Cardiac muscle cell (in vitro differentiated cells and primary cell): ENCODE measurements around the gene TFEC. TPM values are rescaled to one million over a fixed set of nuclear protein-coding genes. Genes with fewer than 3 reads are reported as not detected.

Experiments used
- DNase-seq, 2 donors: peaks; one replicate each; pipeline versions ENCODE4 v3.0.0 to v3.0.0-alpha.2; 2010 to 2017; ENCODE audit warnings: low read depth in 1 of 2, low spot score in 1 of 2
- H3K27ac ChIP-seq: fragments of 200-600 bp; sonication (generic); 2 replicates; pipeline ENCODE4 v1.5.1; 2016
- H3K27me3 ChIP-seq: fragments of 200-600 bp; sonication (generic); 2 replicates; pipeline ENCODE4 v1.6.0; 2016; ENCODE audit warnings: control low read depth
- H3K36me3 ChIP-seq: fragments of 200-600 bp; sonication (generic); 2 replicates; pipeline ENCODE4 v1.5.1; 2016; ENCODE audit warnings: control low read depth
- H3K4me1 ChIP-seq: fragments of 200-600 bp; sonication (generic); 2 replicates; pipeline ENCODE4 v1.8.1; 2017; ENCODE audit warnings: low read depth, mild to moderate bottlenecking, mixed run types
- H3K4me3 ChIP-seq: fragments of 200-600 bp; sonication (generic); 2 replicates; pipeline ENCODE4 v1.5.1; 2016; ENCODE audit warnings: mild to moderate bottlenecking
- H3K9me3 ChIP-seq: fragments of 200-600 bp; sonication (generic); 2 replicates; pipeline ENCODE4 v1.5.1; 2017; ENCODE audit warnings: low read depth, mild to moderate bottlenecking, control low read depth
- polyA plus RNA-seq: library from polyadenylated mRNA; unstranded; fragments of >200 nt; fragmentation: Nextera tagmentation; extraction: Ambion mirVana; gene quantifications from 2 replicates; pipeline ENCODE4 v1.2.1, GENCODE V29; 2016
- total RNA-seq: library from RNA; depleted of rRNA; stranded (reverse); fragments of >200 nt; gene quantifications from 2 replicates; pipeline ENCODE4 v1.2.3, GENCODE V29; 2016
- TF ChIP-seq, protein P1 (sequence below): IDR thresholded peaks from 2 replicates; pipeline ENCODE4 v1.5.1; 2012; ENCODE audit warnings: low read depth, mild to moderate bottlenecking, low read length

TFEC gene
- total and polyA plus RNA-seq, 2 experiments from 2014 or later, result not detected

DNA sequence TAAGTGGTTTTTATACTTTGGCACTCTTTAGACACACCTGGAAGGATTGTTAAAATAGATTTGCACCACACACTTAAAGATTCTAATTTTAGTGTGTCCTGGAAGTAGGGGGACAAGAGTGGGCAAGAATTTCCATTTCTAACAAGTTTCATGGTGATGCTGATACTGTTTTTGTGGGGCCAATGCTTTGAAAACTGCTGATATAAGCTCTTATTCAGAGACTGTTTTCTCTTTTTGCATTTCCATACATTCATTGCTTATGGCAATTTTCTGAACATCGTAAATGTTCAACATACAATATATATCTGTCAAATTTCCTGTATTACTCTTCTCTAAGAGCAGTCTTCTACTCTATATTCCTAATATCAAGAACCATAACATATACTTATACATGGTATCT, 79.0 kb downstream of the TFEC start:
- no peak for DNase-seq
- Histone ChIP-seq H3K9me3 (no peaks in the 10 kb centered on the region), H3K27ac (no peak overlapping the region), H3K4me3 (no peak overlapping the region), H3K27me3 (no peaks in the 10 kb centered on the region), H3K4me1 (no peaks in the 10 kb centered on the region), H3K36me3 (no peaks in the 10 kb centered on the region)
- TF ChIP-seq, protein P1, sequence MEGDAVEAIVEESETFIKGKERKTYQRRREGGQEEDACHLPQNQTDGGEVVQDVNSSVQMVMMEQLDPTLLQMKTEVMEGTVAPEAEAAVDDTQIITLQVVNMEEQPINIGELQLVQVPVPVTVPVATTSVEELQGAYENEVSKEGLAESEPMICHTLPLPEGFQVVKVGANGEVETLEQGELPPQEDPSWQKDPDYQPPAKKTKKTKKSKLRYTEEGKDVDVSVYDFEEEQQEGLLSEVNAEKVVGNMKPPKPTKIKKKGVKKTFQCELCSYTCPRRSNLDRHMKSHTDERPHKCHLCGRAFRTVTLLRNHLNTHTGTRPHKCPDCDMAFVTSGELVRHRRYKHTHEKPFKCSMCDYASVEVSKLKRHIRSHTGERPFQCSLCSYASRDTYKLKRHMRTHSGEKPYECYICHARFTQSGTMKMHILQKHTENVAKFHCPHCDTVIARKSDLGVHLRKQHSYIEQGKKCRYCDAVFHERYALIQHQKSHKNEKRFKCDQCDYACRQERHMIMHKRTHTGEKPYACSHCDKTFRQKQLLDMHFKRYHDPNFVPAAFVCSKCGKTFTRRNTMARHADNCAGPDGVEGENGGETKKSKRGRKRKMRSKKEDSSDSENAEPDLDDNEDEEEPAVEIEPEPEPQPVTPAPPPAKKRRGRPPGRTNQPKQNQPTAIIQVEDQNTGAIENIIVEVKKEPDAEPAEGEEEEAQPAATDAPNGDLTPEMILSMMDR, result no peak

DNA sequence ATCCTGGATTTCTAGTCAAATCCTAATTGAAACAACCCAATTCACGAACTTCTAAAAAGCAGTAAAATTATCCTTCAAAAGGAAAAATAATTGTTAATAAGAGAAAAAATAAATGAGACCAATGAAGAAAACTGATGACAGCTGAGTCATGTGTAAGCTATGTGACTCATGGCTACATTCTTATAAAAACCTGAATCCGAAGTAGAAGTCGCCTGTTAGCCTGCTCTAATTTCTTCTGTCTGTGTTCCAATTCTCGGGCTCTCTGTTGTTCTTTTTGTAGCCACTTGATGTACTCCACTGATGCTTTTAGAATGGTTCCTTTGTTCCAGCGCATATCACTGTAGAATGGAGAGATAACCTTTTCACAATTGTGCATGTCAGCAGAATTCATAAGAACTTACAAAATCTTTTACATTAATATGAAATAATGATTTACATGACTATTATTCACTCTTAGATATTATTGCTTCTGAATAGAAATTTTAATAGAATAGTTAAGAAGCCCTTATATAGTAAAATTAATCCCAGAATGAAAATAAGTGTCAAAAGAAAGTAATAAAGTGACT, 88.8 kb downstream of the TFEC start:
- no peak overlapping the region for H3K27ac ChIP-seq
- TF ChIP-seq, protein P1, result no peak
- no peaks in the 10 kb centered on the region for H3K27me3 ChIP-seq
- peak in 1 of 2 donors; percentile 66 for DNase-seq
- H3K36me3 ChIP-seq, result no peaks in the 10 kb centered on the region
- no peaks in the 10 kb centered on the region for H3K4me1 ChIP-seq
- H3K9me3 ChIP-seq, result no peaks in the 10 kb centered on the region
- H3K4me3 ChIP-seq, result no peak overlapping the region

DNA sequence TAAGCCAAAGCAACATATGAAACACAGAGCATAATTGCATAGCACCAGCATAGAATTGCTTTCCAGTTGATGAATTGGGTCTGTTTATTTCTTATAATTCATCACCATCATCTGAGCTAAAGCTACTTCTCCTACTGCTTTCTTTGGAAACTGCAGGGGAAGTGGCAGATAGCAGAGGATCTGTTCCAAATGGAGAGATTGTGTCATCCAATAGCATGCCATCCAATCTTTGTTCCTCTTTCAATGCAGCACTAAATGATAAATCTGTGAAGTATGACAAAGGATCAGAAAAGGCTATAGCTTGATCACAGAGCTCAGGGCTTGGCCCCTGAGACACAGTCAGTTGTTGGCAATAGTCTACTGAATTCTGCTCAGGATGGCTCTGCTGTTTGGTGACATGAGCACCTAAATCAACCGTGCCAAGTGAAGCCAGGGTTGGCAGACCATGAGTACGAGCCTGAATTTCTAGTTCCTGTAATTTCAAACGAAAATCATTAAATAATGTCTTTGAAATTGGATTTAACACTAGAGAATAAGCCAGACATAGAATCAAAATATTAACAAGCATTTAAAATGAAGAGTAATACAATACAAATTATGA, 90.0 kb downstream of the TFEC start:
- Histone ChIP-seq H3K4me1 (no peaks in the 10 kb centered on the region), H3K27ac (no peak overlapping the region), H3K4me3 (no peak overlapping the region), H3K36me3 (no peaks in the 10 kb centered on the region), H3K9me3 (no peaks in the 10 kb centered on the region), H3K27me3 (no peaks in the 10 kb centered on the region)
- TF ChIP-seq, protein P1, result no peak
- DNase-seq, result no peak

DNA sequence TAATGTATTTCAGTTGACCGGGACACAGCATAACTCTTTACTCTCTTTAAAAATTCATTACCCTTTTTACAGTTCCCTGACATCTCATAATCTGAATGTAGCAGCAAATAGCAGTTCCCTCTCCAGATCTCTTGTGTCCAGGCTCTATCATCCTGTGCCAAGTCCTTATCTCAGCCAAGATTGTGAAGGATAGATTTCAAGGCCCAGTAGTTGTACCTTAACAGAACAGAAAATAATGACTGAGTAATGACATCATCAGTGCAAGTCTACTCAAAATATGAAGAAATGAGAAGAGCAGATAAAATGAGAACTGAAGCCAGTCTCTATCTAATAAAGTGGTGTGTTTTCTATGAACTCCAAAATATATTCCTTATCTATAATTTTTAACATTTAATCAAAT, 92.6 kb downstream of the TFEC start:
- no peak for DNase-seq
- no peaks in the 10 kb centered on the region for H3K9me3 ChIP-seq
- H3K36me3 ChIP-seq, result no peaks in the 10 kb centered on the region
- no peaks in the 10 kb centered on the region for H3K4me1 ChIP-seq
- no peak overlapping the region for H3K27ac ChIP-seq
- H3K27me3 ChIP-seq, result no peaks in the 10 kb centered on the region
- no peak overlapping the region for H3K4me3 ChIP-seq
- TF ChIP-seq, protein P1, result no peak

DNA sequence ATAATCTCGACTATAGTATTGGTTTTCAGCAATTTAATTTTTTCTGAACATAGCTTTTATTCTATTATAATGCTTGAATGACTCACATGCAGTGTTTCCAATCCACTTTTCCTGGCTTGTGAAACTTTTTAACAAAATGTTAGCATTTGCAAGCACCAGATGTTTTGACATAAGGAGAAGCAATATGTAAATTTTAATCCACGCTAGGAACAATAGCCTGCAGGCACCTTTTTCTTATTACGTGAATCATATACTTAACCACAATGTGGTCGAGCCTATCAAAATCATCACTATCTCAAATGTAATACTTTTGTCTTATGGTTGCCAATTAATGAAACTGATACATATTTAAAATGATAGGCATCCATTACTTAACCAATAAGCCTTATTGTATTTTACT, 97.1 kb downstream of the TFEC start:
- H3K4me1 ChIP-seq, result no peaks in the 10 kb centered on the region
- no peaks in the 10 kb centered on the region for H3K27me3 ChIP-seq
- no peak for DNase-seq
- TF ChIP-seq, protein P1, result no peak
- H3K4me3 ChIP-seq, result no peak overlapping the region
- no peaks in the 10 kb centered on the region for H3K9me3 ChIP-seq
- H3K27ac ChIP-seq, result no peak overlapping the region
- no peaks in the 10 kb centered on the region for H3K36me3 ChIP-seq
